Measurements from ENCODE around the gene CFAP53.

The CFAP53 gene

DNA sequence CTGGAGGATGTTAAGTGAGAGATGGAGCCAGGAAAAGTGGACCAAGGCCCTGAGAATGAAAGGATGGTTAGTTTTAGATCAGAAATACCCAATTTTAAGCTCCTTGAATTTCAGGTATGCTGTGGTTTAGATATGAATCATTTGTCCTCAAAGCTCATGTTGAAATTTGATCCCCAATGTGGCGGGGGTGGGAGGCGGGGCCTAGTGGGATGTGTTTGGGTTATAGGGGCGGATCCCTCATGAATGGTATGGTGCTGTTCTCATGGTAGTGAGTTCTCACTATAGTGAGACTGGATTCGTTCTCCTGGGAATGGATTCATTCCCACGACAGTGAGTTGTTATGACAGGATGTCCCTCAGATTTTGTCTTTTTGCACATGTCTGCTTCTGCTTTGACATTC is 82.7 kb downstream of the CFAP53 start:
- H3K27me3 ChIP-seq (replicated peaks; ENCODE audit: control insufficient read depth, insufficient read depth, low read length), result no peaks in the 10 kb centered on the region; the same call in 1 of the 2 replicates
- H3K36me3 ChIP-seq (ENCODE audit: control insufficient read depth, insufficient read depth, low read length), result no peaks in the 10 kb centered on the region
- DNase-seq (ENCODE audit: extremely low read depth, insufficient read length), result no peak
- TF ChIP-seq, protein P1, sequence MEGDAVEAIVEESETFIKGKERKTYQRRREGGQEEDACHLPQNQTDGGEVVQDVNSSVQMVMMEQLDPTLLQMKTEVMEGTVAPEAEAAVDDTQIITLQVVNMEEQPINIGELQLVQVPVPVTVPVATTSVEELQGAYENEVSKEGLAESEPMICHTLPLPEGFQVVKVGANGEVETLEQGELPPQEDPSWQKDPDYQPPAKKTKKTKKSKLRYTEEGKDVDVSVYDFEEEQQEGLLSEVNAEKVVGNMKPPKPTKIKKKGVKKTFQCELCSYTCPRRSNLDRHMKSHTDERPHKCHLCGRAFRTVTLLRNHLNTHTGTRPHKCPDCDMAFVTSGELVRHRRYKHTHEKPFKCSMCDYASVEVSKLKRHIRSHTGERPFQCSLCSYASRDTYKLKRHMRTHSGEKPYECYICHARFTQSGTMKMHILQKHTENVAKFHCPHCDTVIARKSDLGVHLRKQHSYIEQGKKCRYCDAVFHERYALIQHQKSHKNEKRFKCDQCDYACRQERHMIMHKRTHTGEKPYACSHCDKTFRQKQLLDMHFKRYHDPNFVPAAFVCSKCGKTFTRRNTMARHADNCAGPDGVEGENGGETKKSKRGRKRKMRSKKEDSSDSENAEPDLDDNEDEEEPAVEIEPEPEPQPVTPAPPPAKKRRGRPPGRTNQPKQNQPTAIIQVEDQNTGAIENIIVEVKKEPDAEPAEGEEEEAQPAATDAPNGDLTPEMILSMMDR (IDR thresholded peaks at IDR 0.05; ENCODE audit: insufficient read depth, low read length, poor library complexity, severe bottlenecking), result no peak
- no peak overlapping the region for H3K4me3 ChIP-seq (replicated peaks; ENCODE audit: low read depth, low read length)

DNA sequence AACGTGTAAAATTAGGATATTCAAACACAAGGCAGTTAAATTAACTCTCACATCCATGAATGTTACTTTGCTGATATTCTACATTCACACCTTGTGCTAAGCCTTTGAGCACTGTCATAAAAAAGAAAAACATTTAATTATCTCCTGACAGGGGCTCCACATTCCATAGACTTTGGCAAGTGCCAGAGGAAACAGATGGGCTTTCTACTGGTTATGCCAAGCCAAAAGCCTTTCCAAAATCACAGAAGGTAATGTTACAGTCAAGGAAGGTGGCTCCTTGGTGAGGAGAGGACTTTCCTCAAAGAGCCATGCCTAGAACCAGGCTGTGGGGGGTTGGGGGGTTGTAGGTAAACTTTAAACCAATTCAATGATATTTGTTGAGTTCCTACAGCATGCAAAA is 83.8 kb downstream of the CFAP53 start:
- Histone ChIP-seq H3K36me3 (ENCODE audit: control insufficient read depth, insufficient read depth, low read length) (no peaks in the 10 kb centered on the region), H3K27me3 (replicated peaks; ENCODE audit: control insufficient read depth, insufficient read depth, low read length) (peaks cover 1% of the 10 kb centered on the region; the same call in 1 of the 2 replicates), H3K4me3 (replicated peaks; ENCODE audit: low read depth, low read length) (no peak overlapping the region)
- no peak for DNase-seq (ENCODE audit: extremely low read depth, insufficient read length)
- TF ChIP-seq, protein P1 (IDR thresholded peaks at IDR 0.05; ENCODE audit: insufficient read depth, low read length, poor library complexity, severe bottlenecking), result no peak

DNA sequence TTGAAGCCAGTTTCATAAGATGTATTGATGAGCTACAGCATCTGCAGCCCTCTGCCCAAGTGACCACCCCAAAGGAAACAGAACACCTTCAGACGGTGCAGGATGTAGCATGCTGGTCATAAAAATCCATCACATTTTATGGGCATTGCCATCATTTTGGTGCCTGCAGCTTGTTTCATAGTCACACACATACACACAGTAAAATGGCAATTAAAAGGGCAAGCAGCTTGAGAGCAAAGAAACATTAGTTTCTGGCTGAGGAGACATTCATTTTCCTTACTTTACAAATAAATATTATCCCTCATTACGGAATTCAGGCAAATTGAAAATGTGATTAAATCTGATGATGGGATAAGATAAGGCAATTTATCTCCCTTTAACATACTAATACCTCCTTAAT is 84.7 kb downstream of the CFAP53 start:
- no peak for DNase-seq (ENCODE audit: extremely low read depth, insufficient read length)
- H3K4me3 ChIP-seq (replicated peaks; ENCODE audit: low read depth, low read length), result no peak overlapping the region
- H3K36me3 ChIP-seq (ENCODE audit: control insufficient read depth, insufficient read depth, low read length), result no peaks in the 10 kb centered on the region
- H3K27me3 ChIP-seq (replicated peaks; ENCODE audit: control insufficient read depth, insufficient read depth, low read length), result peaks cover 1% of the 10 kb centered on the region; the same call in 1 of the 2 replicates
- TF ChIP-seq, protein P1 (IDR thresholded peaks at IDR 0.05; ENCODE audit: insufficient read depth, low read length, poor library complexity, severe bottlenecking), result no peak

DNA sequence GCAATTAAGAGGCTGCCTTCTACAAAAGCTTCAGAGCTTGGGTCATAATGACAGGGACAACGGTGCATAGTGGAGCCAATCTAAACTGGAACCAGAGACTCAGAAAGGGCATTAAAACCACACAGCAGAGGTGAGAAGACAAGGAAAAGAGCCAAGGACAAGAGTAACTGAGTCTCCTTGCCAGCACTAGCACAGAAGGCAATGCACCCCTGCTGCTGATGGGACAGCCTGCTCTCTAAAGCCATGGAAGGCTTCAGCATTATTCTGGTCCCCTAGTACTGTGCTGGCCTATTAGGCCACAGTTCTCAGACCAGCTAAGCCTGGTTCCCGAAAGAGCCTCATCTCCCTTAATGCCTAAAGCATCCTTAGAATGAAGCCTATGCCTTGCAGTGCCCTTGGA is 86.8 kb downstream of the CFAP53 start:
- no peak for DNase-seq (ENCODE audit: extremely low read depth, insufficient read length)
- H3K27me3 ChIP-seq (replicated peaks; ENCODE audit: control insufficient read depth, insufficient read depth, low read length), result peaks cover 1% of the 10 kb centered on the region; the same call in 1 of the 2 replicates
- no peaks in the 10 kb centered on the region for H3K36me3 ChIP-seq (ENCODE audit: control insufficient read depth, insufficient read depth, low read length)
- TF ChIP-seq, protein P1 (IDR thresholded peaks at IDR 0.05; ENCODE audit: insufficient read depth, low read length, poor library complexity, severe bottlenecking), result no peak
- H3K4me3 ChIP-seq (replicated peaks; ENCODE audit: low read depth, low read length), result no peak overlapping the region

DNA sequence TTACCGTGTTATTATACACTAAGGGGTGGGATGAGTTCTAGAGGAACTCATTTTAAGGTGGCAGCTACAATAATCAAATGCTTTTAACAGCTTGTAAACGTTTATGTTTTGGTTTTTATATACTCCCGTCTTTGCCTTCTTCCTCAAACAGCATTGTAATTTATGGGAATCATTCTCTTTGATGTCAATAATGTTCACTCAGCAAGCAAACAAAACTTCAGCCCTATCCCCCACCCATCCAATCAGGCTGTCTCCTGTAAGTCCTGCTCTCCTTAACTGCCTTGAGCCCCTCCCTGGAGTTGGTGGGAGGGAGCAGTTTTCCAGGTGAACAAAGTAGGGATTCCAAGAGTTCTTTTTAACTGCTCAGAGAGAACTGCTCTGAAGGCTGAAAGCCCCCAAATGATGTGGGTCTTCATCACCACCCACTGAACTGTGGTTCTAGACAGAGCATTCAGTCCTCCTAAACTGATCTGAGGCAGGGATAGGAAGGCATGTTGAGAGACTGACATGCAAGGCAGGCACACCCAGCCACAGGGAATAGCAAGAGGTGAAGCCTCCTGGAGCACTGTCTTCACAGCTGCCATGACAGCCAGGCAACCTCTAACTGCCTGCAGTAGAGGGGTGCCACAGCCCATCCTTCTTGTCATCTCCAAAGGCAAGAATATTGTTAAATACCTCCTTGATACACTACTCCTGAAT is 88.9 kb downstream of the CFAP53 start:
- DNase-seq (ENCODE audit: extremely low read depth, insufficient read length), result no peak
- Histone ChIP-seq H3K4me3 (replicated peaks; ENCODE audit: low read depth, low read length) (no peak overlapping the region), H3K27me3 (replicated peaks; ENCODE audit: control insufficient read depth, insufficient read depth, low read length) (peaks cover 1% of the 10 kb centered on the region; the same call in 1 of the 2 replicates), H3K36me3 (ENCODE audit: control insufficient read depth, insufficient read depth, low read length) (no peaks in the 10 kb centered on the region)
- TF ChIP-seq, protein P1 (IDR thresholded peaks at IDR 0.05; ENCODE audit: insufficient read depth, low read length, poor library complexity, severe bottlenecking), result no peak
